ENCODE measurements around the gene WNT8B.
A peak's percentile ranks its signal among the peaks of the same experiment; 100 is the strongest.

WNT8B gene

DNA sequence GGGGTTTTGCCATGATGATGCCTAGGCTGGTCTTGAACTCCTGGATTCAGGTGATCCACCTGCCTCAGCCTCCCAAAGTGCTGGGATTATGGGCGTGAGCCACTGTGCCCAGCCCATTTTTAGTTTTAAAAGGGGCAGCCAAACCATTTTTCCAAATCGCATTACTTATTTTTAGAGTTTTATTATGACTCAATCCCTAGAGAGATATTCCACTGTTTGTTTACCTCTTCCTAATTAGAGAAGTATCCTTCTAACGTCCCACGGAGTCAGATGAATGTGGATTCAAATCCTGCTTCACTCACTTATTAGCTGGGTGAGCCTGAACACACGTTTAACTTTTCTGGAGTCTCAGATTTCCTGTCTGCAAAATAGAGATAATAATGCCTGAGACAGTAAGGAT lies 15.2 kb downstream of the WNT8B start:
- Mint-ChIP-seq H3K4me3 (no peak overlapping the region), H3K36me3 (ENCODE audit: low read depth) (no peaks in the 10 kb centered on the region), H3K27me3 (peaks cover 30% of the 10 kb centered on the region), H3K4me1 (ENCODE audit: low read depth) (peaks cover 3% of the 10 kb centered on the region), H3K9me3 (no peaks in the 10 kb centered on the region), H3K27ac (no peak overlapping the region)

DNA sequence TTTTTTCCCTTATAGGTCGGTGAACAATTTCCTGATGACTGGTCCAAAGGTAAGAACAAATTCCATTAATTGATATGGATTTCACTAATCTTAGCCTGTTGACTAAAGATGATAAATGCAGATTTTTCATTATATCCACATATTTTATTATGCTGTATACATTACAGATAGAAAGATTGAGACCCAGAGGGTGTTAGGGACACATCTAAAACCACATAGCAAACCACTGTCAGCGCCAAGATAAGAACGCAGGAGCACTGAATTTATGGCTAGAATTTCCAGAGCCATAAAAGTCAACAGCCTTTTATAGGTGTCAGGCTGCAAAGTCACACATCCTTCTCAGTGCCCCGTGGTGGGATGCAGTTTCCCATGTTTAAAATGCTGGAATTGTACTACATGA lies 16.2 kb downstream of the WNT8B start:
- Mint-ChIP-seq H3K4me1 (ENCODE audit: low read depth) (peaks cover 3% of the 10 kb centered on the region), H3K36me3 (ENCODE audit: low read depth) (no peaks in the 10 kb centered on the region), H3K27me3 (peaks cover 27% of the 10 kb centered on the region), H3K27ac (no peak overlapping the region), H3K4me3 (no peak overlapping the region), H3K9me3 (no peaks in the 10 kb centered on the region)

DNA sequence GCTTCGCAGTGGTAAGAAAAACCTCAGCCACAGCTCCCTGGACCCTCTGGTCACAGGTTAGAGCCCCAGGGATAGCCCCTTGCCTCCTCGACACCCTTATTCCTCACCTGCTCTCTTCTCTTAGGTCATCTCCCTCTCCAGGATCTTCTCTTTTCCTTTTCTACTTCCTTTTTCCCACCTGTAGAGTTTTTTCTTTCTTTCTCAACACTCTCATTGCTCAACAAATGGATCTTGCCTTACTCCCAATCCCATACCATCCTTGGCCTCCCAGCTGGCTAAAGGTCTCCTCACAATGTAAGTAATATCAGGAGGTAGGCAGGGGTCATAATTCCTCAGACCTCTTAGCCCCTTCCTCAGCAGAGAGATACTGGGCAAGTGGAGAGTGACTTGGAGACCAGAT lies 17.2 kb downstream of the WNT8B start:
- H3K4me1 Mint-ChIP-seq (ENCODE audit: low read depth): peaks cover 3% of the 10 kb centered on the region
- H3K27ac Mint-ChIP-seq: no peak overlapping the region
- no peak overlapping the region for H3K4me3 Mint-ChIP-seq
- H3K27me3 Mint-ChIP-seq: peaks cover 27% of the 10 kb centered on the region
- no peaks in the 10 kb centered on the region for H3K9me3 Mint-ChIP-seq
- no peaks in the 10 kb centered on the region for H3K36me3 Mint-ChIP-seq (ENCODE audit: low read depth)

DNA sequence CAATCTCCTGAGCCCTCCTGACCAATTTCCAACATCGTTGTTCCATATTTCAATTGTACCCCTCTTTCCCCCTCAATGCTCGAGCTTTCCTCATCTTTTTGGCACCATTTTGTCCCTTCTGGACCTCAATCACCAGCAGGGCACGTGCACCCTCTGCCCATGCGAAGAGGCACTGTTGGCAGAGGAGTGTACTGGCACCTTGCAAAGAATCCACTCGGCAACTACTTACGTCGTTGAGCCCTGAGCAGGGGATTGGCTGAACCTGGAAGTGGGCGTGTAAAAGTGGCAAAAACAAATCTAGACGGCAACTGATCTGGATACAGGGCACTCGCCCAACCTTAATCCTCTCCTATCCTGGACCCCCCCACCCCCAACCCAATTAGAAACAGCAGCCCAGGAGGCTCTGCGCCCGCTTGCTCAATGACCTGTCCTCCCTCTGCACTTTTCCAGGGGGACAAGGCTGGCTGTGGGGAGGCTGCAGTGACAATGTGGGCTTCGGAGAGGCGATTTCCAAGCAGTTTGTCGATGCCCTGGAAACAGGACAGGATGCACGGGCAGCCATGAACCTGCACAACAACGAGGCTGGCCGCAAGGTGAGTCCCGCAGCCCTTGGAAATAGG lies 18.8 kb downstream of the WNT8B start:
- Mint-ChIP-seq H3K9me3 (no peaks in the 10 kb centered on the region), H3K36me3 (ENCODE audit: low read depth) (no peaks in the 10 kb centered on the region), H3K4me1 (ENCODE audit: low read depth) (peaks cover 3% of the 10 kb centered on the region), H3K4me3 (peak overlapping the region; percentile 78), H3K27ac (no peak overlapping the region), H3K27me3 (peaks cover 27% of the 10 kb centered on the region)

DNA sequence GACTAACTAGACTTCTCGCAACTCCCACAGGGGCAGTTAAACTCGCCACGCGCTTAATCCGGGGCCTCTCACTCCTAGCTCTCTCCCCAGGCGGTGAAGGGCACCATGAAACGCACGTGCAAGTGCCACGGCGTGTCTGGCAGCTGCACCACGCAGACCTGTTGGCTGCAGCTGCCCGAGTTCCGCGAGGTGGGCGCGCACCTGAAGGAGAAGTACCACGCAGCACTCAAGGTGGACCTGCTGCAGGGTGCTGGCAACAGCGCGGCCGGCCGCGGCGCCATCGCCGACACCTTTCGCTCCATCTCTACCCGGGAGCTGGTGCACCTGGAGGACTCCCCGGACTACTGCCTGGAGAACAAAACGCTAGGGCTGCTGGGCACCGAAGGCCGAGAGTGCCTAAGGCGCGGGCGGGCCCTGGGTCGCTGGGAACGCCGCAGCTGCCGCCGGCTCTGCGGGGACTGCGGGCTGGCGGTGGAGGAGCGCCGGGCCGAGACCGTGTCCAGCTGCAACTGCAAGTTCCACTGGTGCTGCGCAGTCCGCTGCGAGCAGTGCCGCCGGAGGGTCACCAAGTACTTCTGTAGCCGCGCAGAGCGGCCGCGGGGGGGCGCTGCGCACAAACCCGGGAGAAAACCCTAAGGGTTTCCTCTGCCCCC lies 19.5 kb downstream of the WNT8B start:
- no peaks in the 10 kb centered on the region for H3K9me3 Mint-ChIP-seq
- H3K27ac Mint-ChIP-seq: no peak overlapping the region
- H3K4me3 Mint-ChIP-seq: peak overlapping the region; percentile 78
- peaks cover 3% of the 10 kb centered on the region for H3K4me1 Mint-ChIP-seq (ENCODE audit: low read depth)
- H3K27me3 Mint-ChIP-seq: peaks cover 27% of the 10 kb centered on the region
- no peaks in the 10 kb centered on the region for H3K36me3 Mint-ChIP-seq (ENCODE audit: low read depth)

DNA sequence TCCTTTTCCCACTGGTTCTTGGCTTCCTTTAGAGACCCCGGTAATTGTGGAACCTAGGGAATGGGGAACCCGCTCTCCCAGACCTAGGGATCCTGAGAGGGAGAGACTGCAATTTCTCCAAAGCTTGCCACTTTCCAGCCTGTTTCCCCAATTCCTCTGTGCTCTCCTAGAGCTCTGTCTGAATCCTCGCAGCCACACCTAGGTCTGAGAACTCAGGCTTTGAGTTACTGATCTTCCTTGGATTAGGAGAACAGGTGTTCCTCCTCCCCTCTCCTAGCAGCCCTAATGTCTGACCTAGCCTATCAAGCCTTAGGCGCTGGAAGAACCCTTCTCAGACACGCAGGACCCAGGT lies 20.0 kb downstream of the WNT8B start:
- H3K4me1 Mint-ChIP-seq (ENCODE audit: low read depth): peaks cover 3% of the 10 kb centered on the region
- H3K9me3 Mint-ChIP-seq: no peaks in the 10 kb centered on the region
- no peak overlapping the region for H3K27ac Mint-ChIP-seq
- no peak overlapping the region for H3K4me3 Mint-ChIP-seq
- H3K36me3 Mint-ChIP-seq (ENCODE audit: low read depth): no peaks in the 10 kb centered on the region
- peaks cover 27% of the 10 kb centered on the region for H3K27me3 Mint-ChIP-seq

DNA sequence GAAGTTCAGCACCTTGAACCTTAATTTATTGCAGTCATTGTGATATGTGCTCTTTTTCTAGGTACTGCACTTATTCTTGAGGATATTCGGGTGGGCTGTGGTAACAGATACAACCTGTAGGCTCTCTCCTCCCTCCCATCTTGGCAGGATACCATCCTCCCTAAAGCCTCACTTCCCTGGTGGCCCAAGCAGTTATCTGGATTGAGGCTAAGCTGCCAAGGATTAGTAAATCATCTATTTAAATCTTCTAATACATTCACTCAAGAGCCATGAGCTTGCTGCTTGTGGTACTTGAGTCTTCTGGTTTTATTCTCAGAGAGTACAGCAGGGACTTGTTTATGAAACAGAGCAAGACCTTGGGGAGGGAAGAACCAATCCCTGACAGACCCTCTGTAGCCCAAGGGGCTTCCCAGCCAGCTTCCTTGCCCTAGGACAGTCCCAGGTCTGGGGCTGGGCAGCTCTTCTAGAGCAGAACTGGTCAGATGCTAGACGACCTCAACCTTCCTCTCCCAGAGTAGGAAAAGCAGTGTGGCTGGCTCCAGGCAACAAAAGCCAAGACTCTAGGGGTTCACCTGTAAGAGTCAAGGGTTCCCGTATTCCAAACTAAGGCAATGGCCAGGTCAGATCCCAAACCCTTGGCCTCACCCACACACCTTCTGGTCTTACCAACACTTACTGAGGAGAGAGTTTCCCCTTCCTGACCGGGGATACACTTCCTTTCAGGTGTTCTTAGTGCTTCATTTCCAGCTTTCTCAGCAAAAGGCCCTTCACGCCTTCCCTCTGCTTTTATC lies 21.3 kb downstream of the WNT8B start:
- Mint-ChIP-seq H3K4me1 (ENCODE audit: low read depth) (peaks cover 3% of the 10 kb centered on the region), H3K27me3 (peaks cover 17% of the 10 kb centered on the region), H3K36me3 (ENCODE audit: low read depth) (peaks cover 4% of the 10 kb centered on the region), H3K27ac (no peak overlapping the region), H3K9me3 (no peaks in the 10 kb centered on the region), H3K4me3 (no peak overlapping the region)

DNA sequence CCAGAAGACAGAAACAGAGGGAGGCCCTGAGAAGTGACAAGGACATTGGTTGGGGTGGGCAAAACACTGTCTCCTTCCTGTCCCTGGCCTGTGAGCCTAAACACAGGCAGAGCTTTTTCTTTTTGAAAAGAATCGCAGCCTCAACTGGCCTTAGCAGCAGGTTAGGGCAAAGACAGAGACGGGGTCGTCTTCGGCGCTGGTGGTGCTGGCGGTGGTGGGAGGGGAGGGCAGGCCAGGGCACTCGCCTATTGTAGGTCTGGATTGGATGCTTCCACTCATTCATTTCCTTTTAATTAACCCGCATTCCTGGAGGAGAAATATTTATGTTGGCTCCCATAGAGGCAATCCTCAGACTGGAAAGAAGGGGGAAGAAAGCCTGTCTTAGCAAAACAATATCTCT lies 22.6 kb downstream of the WNT8B start:
- Mint-ChIP-seq H3K27me3 (peaks cover 7% of the 10 kb centered on the region), H3K36me3 (ENCODE audit: low read depth) (peaks cover 13% of the 10 kb centered on the region), H3K4me3 (no peak overlapping the region), H3K4me1 (ENCODE audit: low read depth) (peaks cover 3% of the 10 kb centered on the region), H3K9me3 (no peaks in the 10 kb centered on the region), H3K27ac (no peak overlapping the region)

DNA sequence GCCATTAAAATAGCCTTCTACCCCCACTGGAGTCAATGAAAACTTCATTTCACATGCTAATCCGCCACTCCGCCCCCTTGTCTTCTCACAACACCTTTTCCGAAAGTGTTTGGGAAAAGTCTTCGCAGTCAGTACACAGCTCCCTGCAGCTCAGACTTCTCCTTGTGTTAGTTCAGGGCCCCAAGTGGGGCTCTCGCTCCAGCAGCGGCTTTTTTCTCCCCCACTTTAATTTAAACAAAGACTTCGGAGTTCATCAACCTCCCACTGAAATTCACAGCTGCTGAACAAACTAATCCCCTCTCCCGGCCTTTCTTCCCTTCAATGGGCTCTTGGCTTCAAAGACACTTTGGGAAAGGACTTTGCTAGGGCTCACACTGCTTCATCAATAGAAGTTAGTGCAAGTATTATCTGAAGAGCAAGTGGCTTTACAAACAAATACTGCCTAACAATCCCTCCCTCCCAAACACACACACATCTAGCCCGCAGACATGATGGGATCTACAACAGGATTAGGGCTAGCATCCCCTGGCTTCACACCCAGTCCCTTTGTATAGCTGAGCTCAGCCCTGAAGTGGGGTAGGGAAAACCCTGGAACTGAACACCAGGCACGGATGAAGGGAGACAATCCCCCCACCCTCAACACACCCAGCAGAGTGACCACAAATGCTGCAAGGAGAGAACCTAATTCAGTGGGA lies 23.1 kb downstream of the WNT8B start:
- peaks cover 13% of the 10 kb centered on the region for H3K36me3 Mint-ChIP-seq (ENCODE audit: low read depth)
- H3K4me1 Mint-ChIP-seq (ENCODE audit: low read depth): peaks cover 3% of the 10 kb centered on the region
- peaks cover 4% of the 10 kb centered on the region for H3K27me3 Mint-ChIP-seq
- no peaks in the 10 kb centered on the region for H3K9me3 Mint-ChIP-seq
- H3K27ac Mint-ChIP-seq: no peak overlapping the region
- no peak overlapping the region for H3K4me3 Mint-ChIP-seq

DNA sequence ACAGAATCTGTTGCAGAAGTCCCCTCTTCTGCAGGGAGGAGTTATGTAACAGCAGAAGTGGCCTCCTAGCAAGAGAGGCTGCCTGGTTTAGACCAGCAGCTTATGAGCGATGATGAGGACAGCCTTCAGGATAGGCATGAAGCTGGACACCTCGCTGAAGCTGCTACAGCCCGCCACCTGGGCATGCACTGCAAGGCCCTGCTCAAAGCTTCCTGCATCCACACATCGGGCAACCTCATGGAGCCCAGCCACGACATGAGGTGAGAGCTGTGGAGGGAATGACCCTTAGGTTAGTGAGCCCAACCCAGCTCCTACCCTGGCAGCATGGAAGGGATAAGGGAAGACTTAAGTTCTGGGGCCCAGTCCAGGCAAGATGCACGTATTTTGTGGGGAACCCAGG lies 24.7 kb downstream of the WNT8B start:
- H3K27ac Mint-ChIP-seq: no peak overlapping the region
- H3K27me3 Mint-ChIP-seq: no peaks in the 10 kb centered on the region
- no peak overlapping the region for H3K4me3 Mint-ChIP-seq
- no peaks in the 10 kb centered on the region for H3K4me1 Mint-ChIP-seq (ENCODE audit: low read depth)
- no peaks in the 10 kb centered on the region for H3K9me3 Mint-ChIP-seq
- peaks cover 15% of the 10 kb centered on the region for H3K36me3 Mint-ChIP-seq (ENCODE audit: low read depth)

DNA sequence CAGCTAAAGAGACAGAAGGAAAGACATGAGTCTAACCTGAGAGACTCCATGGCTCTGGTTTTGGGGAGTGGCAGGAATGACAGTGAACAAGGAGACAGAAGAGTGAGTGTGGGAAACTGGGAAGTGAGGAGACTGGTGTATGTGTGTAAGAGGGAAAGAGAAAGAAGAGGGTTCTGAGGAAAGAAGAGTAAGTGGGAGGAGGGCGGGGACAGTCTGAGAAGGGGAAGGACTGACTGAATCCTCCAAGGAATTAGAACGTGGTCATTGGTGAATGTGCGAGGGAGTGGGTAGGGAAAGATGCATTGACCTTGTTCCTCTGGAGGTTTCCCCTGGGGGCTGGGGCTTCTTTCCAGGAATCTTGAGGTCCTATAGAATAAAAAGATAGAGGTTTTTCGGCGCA lies 26.6 kb downstream of the WNT8B start:
- no peaks in the 10 kb centered on the region for H3K27me3 Mint-ChIP-seq
- H3K9me3 Mint-ChIP-seq: no peaks in the 10 kb centered on the region
- no peak overlapping the region for H3K4me3 Mint-ChIP-seq
- peaks cover 28% of the 10 kb centered on the region for H3K36me3 Mint-ChIP-seq (ENCODE audit: low read depth)
- no peaks in the 10 kb centered on the region for H3K4me1 Mint-ChIP-seq (ENCODE audit: low read depth)
- no peak overlapping the region for H3K27ac Mint-ChIP-seq

DNA sequence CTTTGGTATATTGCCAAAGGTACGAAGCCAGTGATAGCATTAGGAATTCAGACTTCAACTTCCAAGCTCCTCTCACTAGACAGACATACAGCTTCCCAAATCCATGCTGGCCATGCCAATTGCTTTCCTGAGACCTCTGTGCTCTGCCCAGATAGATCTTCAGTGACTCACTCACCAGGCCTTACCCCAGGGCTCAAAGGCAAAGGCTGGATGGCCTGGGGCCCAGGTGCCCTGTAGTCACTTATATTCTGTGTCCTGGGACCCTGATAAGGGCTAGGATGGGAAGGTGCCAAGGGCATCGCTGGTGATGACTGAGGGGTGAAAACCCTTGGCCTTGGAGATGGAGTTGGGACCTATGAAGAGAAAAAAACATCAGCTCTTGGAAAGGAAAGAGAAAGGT lies 27.7 kb downstream of the WNT8B start:
- no peaks in the 10 kb centered on the region for H3K27me3 Mint-ChIP-seq
- H3K4me1 Mint-ChIP-seq (ENCODE audit: low read depth): no peaks in the 10 kb centered on the region
- peaks cover 35% of the 10 kb centered on the region for H3K36me3 Mint-ChIP-seq (ENCODE audit: low read depth)
- no peak overlapping the region for H3K27ac Mint-ChIP-seq
- no peaks in the 10 kb centered on the region for H3K9me3 Mint-ChIP-seq
- H3K4me3 Mint-ChIP-seq: no peak overlapping the region

DNA sequence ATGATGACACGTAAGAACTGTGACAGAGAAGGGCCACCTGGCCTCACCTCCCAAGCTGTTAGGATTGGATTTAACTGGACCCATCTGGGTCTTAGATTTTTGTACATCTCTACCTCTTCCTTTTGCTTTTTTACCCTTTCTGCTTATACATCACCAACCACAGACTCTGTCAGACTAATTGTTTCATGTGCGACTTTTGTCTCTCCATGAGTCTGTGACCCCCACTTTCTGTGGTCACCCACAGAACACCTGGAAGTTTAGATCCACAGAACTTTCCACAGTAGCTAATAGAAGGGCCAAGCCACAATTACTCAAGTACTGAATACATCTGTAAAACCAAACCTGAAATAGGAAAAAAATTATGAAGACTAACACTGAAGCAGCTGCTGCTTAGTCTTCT lies 33.8 kb downstream of the WNT8B start:
- Mint-ChIP-seq H3K36me3 (ENCODE audit: low read depth) (peaks cover 52% of the 10 kb centered on the region), H3K27ac (peak overlapping the region; percentile 22), H3K4me3 (no peak overlapping the region), H3K27me3 (no peaks in the 10 kb centered on the region), H3K4me1 (ENCODE audit: low read depth) (peaks cover 19% of the 10 kb centered on the region), H3K9me3 (no peaks in the 10 kb centered on the region)

DNA sequence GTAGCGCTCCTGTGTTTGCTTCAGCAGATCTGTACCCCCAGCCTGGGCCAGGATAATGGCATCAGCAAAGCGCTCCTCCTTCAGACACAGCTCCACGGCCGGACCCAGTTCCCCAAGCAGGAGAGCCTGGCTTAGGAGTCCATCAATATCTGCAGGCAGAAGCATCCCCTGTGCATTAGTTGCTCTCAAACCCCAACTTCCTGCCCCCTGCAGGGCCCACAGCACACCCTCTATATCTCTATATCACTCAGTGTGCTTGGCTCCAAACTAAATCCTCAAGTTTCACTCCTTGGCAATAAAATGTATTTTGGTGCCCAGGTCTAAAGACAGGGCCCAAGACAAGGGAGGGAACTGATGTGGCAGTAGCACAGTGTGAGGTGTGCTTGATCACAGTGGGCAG lies 35.2 kb downstream of the WNT8B start:
- H3K36me3 Mint-ChIP-seq (ENCODE audit: low read depth): peaks cover 57% of the 10 kb centered on the region
- H3K4me1 Mint-ChIP-seq (ENCODE audit: low read depth): peaks cover 19% of the 10 kb centered on the region
- no peak overlapping the region for H3K4me3 Mint-ChIP-seq
- no peaks in the 10 kb centered on the region for H3K27me3 Mint-ChIP-seq
- peak overlapping the region; percentile 13 for H3K27ac Mint-ChIP-seq
- no peaks in the 10 kb centered on the region for H3K9me3 Mint-ChIP-seq

DNA sequence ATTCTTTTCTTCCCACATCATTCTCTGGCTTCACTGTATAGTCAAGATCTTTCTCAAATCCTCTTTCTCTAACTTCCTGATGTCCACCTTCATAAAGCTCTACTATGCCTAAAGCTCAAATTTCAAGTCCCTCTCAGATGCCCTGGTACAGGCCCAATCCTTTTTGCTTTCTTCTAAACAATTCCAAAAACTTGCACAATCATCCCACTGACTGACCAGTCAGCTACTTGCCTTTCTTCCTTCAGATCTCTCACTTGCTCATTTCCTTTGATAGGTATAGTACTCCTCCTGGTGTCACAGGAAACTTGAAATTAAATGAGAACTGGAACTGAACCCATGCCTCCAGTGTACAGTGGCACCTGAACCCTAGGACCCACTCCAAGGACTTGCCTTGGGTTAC lies 38.6 kb downstream of the WNT8B start:
- Mint-ChIP-seq H3K27ac (no peak overlapping the region), H3K4me3 (no peak overlapping the region), H3K9me3 (no peaks in the 10 kb centered on the region), H3K4me1 (ENCODE audit: low read depth) (peaks cover 21% of the 10 kb centered on the region), H3K36me3 (ENCODE audit: low read depth) (peaks cover 54% of the 10 kb centered on the region), H3K27me3 (no peaks in the 10 kb centered on the region)

All from stimulated activated naive CD8-positive, alpha-beta T cell treated with anti-CD3 and anti-CD28 coated beads, Interleukin-15, Interleukin-2, amounts not matched to agents 100 ng/mL and 50 ng/mL, for 24 hours (primary cell).